HL-60 (cell line): ENCODE data around the gene RAD51C.
A peak's percentile ranks its signal among the peaks of the same experiment; 100 is the strongest.
"Not testable (repeated sequence)": the region's sequence is repeated elsewhere in the genome, so short reads cannot be mapped to it uniquely, and the experiment has no call there.

Experiments
- DNase-seq, 2 experiments: peaks; one replicate each; pipeline ENCODE4 v3.0.0-alpha.2; 2010 to 2020; ENCODE audit warnings: low read depth in 1 of 2, low spot score in 1 of 2
- H3K27ac ChIP-seq: fragments of 250-450 bp; sonication (Bioruptor Pico); replicated peaks from 2 replicates; pipeline ENCODE4 v1.5.1; 2020; ENCODE audit warnings: mild to moderate bottlenecking, moderate library complexity
- H3K27me3 ChIP-seq: fragments of 250-450 bp; sonication (Bioruptor Pico); 2 replicates; pipeline ENCODE4 v1.5.1; 2021; ENCODE audit warnings: mild to moderate bottlenecking, moderate library complexity; ENCODE audit not compliant: insufficient read depth, poor library complexity, severe bottlenecking
- H3K4me3 ChIP-seq: replicated peaks from 2 replicates; pipeline ENCODE4 v1.5.1; 2011; ENCODE audit warnings: mild to moderate bottlenecking, control low read depth, low read length; ENCODE audit not compliant: insufficient read depth
- GABPA ChIP-seq: IDR thresholded peaks from 2 replicates; pipeline ENCODE4 v1.6.1; 2012; ENCODE audit warnings: low read depth
- POLR2AphosphoS5 ChIP-seq: IDR thresholded peaks from 2 replicates; pipeline ENCODE4 v1.6.1; 2012; ENCODE audit warnings: low read depth
- SPI1 ChIP-seq: IDR thresholded peaks from 2 replicates; pipeline ENCODE4 v1.6.1; 2012; ENCODE audit warnings: low read depth, mild to moderate bottlenecking, borderline replicate concordance
- long read RNA-seq: library from polyadenylated mRNA; unstranded; transcript quantifications from one replicate; pipeline ENCODE4 v2.0.0, GENCODE V29; 2020
- TF ChIP-seq, protein P1 (sequence below): IDR thresholded peaks from 2 replicates; pipeline ENCODE4 v1.6.1; 2012; ENCODE audit warnings: low read depth; ENCODE audit not compliant: insufficient replicate concordance
- TF ChIP-seq, protein P2 (sequence below): IDR thresholded peaks from one replicate; pipeline ENCODE4 v1.5.1; 2011; ENCODE audit warnings: low read length, control low read depth, inconsistent platforms; ENCODE audit not compliant: insufficient read depth

The RAD51C gene
- long read RNA-seq, transcript RAD51C-201 (9 exons, 2,591 nt) = major isoform, 89 of 148 reads
- long read RNA-seq, partial matches to known transcripts = 3 of 148 reads
- long read RNA-seq, other reads (novel, unspliced or antisense) = 52 of 148 reads

DNA sequence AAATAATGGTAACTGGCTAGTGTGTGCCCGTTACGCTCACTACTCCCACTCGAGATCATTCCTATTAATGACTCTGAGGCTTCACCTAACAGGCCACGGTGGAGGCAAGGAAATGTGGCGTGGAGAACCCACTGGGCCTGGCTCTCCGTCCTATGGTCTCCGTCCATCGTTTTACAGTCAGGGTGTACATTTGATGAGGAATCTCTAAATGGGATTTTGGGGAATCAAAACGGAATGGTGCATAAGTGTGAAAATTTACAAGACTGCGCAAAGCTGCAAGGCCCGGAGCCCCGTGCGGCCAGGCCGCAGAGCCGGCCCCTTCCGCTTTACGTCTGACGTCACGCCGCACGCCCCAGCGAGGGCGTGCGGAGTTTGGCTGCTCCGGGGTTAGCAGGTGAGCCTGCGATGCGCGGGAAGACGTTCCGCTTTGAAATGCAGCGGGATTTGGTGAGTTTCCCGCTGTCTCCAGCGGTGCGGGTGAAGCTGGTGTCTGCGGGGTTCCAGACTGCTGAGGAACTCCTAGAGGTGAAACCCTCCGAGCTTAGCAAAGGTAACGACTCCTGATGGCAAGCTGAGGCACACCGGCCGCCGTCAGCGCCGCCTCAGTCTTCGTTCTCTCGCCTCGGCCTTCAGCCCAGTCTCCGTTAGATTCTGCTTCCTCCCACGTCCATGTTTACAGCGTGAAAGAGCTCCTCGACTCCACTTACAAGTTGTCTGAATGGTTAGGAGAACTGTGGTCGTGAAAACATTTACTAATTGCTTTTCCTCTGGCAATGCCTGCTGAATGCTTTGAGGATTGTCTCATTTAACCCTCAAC lies at the start of gene RAD51C:
Gene RAD51C, plus strand, starts transcription at position 364 of the 817 bp plus-strand sequence. Its CDS starts 42 bp downstream, at position 406.
- Histone ChIP-seq H3K27me3 (no peaks in the 10 kb centered on the region), H3K27ac (peak within 1 kb of the TSS; percentile 95), H3K4me3 (peak within 1 kb of the TSS; percentile 61)
- DNase-seq = peak; percentile 89 to 94
- TF ChIP-seq POLR2AphosphoS5 (peak; percentile 83), SPI1 (peak; percentile 61), GABPA (no peak; the same call in none of the 2 replicates)
- TF ChIP-seq, protein P1, sequence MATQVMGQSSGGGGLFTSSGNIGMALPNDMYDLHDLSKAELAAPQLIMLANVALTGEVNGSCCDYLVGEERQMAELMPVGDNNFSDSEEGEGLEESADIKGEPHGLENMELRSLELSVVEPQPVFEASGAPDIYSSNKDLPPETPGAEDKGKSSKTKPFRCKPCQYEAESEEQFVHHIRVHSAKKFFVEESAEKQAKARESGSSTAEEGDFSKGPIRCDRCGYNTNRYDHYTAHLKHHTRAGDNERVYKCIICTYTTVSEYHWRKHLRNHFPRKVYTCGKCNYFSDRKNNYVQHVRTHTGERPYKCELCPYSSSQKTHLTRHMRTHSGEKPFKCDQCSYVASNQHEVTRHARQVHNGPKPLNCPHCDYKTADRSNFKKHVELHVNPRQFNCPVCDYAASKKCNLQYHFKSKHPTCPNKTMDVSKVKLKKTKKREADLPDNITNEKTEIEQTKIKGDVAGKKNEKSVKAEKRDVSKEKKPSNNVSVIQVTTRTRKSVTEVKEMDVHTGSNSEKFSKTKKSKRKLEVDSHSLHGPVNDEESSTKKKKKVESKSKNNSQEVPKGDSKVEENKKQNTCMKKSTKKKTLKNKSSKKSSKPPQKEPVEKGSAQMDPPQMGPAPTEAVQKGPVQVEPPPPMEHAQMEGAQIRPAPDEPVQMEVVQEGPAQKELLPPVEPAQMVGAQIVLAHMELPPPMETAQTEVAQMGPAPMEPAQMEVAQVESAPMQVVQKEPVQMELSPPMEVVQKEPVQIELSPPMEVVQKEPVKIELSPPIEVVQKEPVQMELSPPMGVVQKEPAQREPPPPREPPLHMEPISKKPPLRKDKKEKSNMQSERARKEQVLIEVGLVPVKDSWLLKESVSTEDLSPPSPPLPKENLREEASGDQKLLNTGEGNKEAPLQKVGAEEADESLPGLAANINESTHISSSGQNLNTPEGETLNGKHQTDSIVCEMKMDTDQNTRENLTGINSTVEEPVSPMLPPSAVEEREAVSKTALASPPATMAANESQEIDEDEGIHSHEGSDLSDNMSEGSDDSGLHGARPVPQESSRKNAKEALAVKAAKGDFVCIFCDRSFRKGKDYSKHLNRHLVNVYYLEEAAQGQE = peak; percentile 59
- TF ChIP-seq, protein P2, sequence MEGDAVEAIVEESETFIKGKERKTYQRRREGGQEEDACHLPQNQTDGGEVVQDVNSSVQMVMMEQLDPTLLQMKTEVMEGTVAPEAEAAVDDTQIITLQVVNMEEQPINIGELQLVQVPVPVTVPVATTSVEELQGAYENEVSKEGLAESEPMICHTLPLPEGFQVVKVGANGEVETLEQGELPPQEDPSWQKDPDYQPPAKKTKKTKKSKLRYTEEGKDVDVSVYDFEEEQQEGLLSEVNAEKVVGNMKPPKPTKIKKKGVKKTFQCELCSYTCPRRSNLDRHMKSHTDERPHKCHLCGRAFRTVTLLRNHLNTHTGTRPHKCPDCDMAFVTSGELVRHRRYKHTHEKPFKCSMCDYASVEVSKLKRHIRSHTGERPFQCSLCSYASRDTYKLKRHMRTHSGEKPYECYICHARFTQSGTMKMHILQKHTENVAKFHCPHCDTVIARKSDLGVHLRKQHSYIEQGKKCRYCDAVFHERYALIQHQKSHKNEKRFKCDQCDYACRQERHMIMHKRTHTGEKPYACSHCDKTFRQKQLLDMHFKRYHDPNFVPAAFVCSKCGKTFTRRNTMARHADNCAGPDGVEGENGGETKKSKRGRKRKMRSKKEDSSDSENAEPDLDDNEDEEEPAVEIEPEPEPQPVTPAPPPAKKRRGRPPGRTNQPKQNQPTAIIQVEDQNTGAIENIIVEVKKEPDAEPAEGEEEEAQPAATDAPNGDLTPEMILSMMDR = no peak

DNA sequence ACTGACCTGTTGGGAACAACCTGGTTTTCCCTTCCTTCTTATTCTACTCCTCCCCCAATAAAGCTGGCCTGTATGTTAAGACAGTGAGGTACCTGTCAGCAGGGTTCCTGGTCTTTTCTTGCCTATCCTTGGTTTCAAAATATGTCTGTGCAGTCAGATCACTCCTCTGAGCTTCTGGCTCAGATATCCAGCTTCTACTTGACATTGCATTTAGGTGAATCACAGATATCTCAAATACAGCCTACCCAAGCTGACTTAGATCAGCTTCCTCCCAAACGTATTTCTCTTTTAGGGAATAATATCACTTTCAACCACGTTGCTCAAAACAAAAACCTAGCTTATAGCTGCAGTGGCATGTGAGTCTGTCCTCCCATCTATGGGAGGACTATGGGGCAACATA lies 49.3 kb upstream of the RAD51C start:
- Histone ChIP-seq H3K27me3 (no peaks in the 10 kb centered on the region), H3K4me3 (no peak overlapping the region), H3K27ac (no peak overlapping the region)
- no peak for DNase-seq
- no peak for TF ChIP-seq SPI1

DNA sequence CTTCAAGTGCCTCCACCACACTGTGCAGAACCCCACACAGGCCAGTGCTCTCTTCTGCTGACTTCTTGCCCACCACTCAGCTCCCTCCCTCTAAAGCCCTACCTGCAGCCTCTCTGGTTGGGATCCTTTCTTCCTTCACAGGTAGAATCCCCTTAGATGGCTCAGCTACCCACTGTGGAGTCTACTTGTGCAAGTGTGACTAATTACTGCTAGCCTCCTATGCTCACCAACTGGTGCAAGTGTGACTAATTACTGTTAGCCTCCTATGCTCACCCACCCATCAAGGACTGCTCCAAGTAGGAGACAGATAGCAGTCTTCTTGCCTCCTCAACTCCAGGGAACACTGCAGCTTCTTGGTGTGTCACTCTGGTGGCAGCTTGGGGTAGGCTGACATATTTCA lies 44.2 kb upstream of the RAD51C start:
- DNase-seq = no peak
- Histone ChIP-seq H3K27me3 (no peaks in the 10 kb centered on the region), H3K27ac (no peak overlapping the region), H3K4me3 (no peak overlapping the region)
- TF ChIP-seq POLR2AphosphoS5 (no peak), SPI1 (no peak)
- TF ChIP-seq, protein P2 = no peak
- TF ChIP-seq, protein P1 = no peak

DNA sequence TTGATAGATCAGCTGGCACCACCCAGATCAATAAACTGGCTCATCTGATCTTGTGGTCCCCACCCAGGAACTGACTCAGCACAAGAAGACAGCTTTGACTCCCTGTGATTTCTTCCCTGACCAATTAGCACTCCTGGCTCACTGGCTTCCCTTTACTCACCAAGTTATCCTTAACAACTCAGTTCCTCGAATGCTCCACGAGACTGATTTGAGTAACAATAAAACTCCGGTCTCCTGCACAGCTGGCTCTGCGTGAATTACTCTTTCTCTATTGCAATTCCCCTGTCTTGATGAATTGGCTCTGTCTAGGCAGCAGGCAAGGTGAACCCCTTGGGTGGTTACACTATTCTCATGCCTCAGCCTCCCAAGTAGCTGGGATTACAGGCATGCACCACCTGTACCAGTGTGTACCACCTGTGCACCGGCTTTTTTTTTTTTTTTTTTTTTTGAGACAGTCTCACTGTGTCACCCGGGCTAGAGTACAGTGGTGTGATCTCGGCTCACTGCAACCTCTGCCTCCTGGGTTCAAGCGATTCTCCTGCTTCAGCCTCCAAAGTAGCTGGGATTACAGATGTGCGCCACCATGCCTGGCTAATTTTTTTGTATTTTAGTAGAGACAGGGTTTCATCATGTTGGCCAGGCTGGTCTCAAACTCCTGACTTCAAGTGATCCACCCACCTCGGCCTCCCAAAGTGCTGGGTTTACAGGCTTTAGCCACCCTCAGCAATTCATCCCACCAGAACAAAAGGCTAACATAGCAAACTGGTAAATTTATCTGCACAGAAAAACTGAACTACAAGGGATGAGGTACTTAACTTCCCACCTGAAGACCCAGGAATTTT lies 34.2 kb upstream of the RAD51C start:
- not testable (repeated sequence) for H3K27me3 ChIP-seq, H3K4me3 ChIP-seq, DNase-seq, H3K27ac ChIP-seq
